OCI-LY3 (cell line): ENCODE results near the gene ANAPC13.

Experiments used
- H2AFZ ChIP-seq: fragments of 200-600, 300-600 bp; shearing (Covaris generic); 2 replicates; pipeline ENCODE4 v1.6.0; 2014; ENCODE audit warnings: antibody characterized with exemption, low read depth, low read length
- H3K27ac ChIP-seq: fragments of 200-600, 300-600 bp; sonication (generic); 2 replicates; pipeline ENCODE4 v1.5.1; 2014; ENCODE audit warnings: mild to moderate bottlenecking, low read length, moderate library complexity, mixed read lengths
- H3K27me3 ChIP-seq: fragments of 200-600, 300-600 bp; sonication (generic); 2 replicates; pipeline ENCODE4 v1.6.1; 2014; ENCODE audit warnings: low read depth, low read length, mixed read lengths
- H3K36me3 ChIP-seq: fragments of 200-600, 300-600 bp; sonication (generic); replicated peaks from 2 replicates; pipeline ENCODE3; 2014; ENCODE audit warnings: low read depth, low read length, mixed read lengths
- H3K4me1 ChIP-seq: fragments of 300-600, 200-600 bp; sonication (generic); 2 replicates; pipeline ENCODE4 v1.6.1; 2014; ENCODE audit warnings: low read length, mixed read lengths
- H3K4me2 ChIP-seq: fragments of 200-600, 300-600 bp; sonication (generic); 2 replicates; pipeline ENCODE4 v1.6.1; 2014; ENCODE audit warnings: low read length, mixed read lengths
- H3K4me3 ChIP-seq: fragments of 300-600, 200-600 bp; sonication (generic); 2 replicates; pipeline ENCODE4 v1.5.1; 2014; ENCODE audit warnings: antibody characterized with exemption, mild to moderate bottlenecking, low read length, moderate library complexity
- H3K79me2 ChIP-seq: fragments of 300-600, 200-600 bp; shearing (Covaris generic); 2 replicates; pipeline ENCODE4 v1.6.1; 2014; ENCODE audit warnings: mild to moderate bottlenecking, low read length, mixed read lengths
- H3K9ac ChIP-seq: fragments of 300-600, 200-600 bp; shearing (Covaris generic); 2 replicates; pipeline ENCODE4 v1.6.0; 2014; ENCODE audit warnings: mild to moderate bottlenecking, low read length, moderate library complexity
- H3K9me3 ChIP-seq: fragments of 200-600, 300-600 bp; shearing (Covaris generic); 2 replicates; pipeline ENCODE4 v1.6.1; 2014; ENCODE audit warnings: low read length, mixed read lengths; ENCODE audit not compliant: insufficient read depth
- H4K20me1 ChIP-seq: fragments of 200-600, 300-600 bp; sonication (generic); 2 replicates; pipeline ENCODE4 v1.6.1; 2016; ENCODE audit warnings: low read length, mixed read lengths; ENCODE audit not compliant: insufficient read depth
- CTCF ChIP-seq: fragments of 200-600, 300-600 bp; sonication (generic); IDR thresholded peaks from 2 replicates; pipeline ENCODE4 v1.5.1; 2014; ENCODE audit warnings: antibody characterized with exemption, low read length, low read depth
- EZH2phosphoT487 ChIP-seq: fragments of 200-600 bp; shearing (Covaris generic); IDR thresholded peaks from 2 replicates; pipeline ENCODE4 v1.6.1; 2018; ENCODE audit warnings: antibody characterized with exemption, mixed run types, low read depth

Gene ANAPC13

GRCh38 chr3:134495980-134496379 lies 10.2 kb upstream of the ANAPC13 start:
- H3K79me2 ChIP-seq: peaks cover 74% of the 10 kb centered on the region
- no peak overlapping the region for H3K27ac ChIP-seq
- TF ChIP-seq EZH2phosphoT487: no peak
- no peak for TF ChIP-seq CTCF

GRCh38 chr3:134494495-134494894 lies 8.7 kb upstream of the ANAPC13 start:
- TF ChIP-seq EZH2phosphoT487 (no peak), CTCF (no peak)
- Histone ChIP-seq H3K4me1 (peaks cover 7% of the 10 kb centered on the region), H3K36me3 (peaks cover 22% of the 10 kb centered on the region), H4K20me1 (peaks cover 40% of the 10 kb centered on the region; the same call in 1 of the 2 replicates), H2AFZ (no peak overlapping the region), H3K4me2 (no peak overlapping the region), H3K27me3 (no peaks in the 10 kb centered on the region), H3K27ac (no peak overlapping the region), H3K4me3 (no peak overlapping the region), H3K9me3 (no peaks in the 10 kb centered on the region), H3K79me2 (peaks cover 76% of the 10 kb centered on the region), H3K9ac (no peak overlapping the region)

More at GRCh38 chr3:134495980-134496379, 10.2 kb upstream of the ANAPC13 start:
- no peaks in the 10 kb centered on the region for H3K9me3 ChIP-seq
- H3K4me3 ChIP-seq: no peak overlapping the region
- no peak overlapping the region for H3K4me2 ChIP-seq
- H3K4me1 ChIP-seq: peaks cover 7% of the 10 kb centered on the region
- H2AFZ ChIP-seq: no peak overlapping the region
- H3K27me3 ChIP-seq: no peaks in the 10 kb centered on the region
- H3K36me3 ChIP-seq: peaks cover 24% of the 10 kb centered on the region
- H3K9ac ChIP-seq: no peak overlapping the region
- H4K20me1 ChIP-seq: peaks cover 36% of the 10 kb centered on the region; the same call in 1 of the 2 replicates

GRCh38 chr3:134487406-134487805 lies 1.6 kb upstream of the ANAPC13 start:
- Histone ChIP-seq H3K4me2 (peak overlapping the region; percentile 81), H3K27ac (peak overlapping the region; percentile 78)

GRCh38 chr3:134486577-134487041 lies 824 bp upstream of the ANAPC13 start:
- Histone ChIP-seq H3K9me3 (no peaks in the 10 kb centered on the region), H4K20me1 (peaks cover 17% of the 10 kb centered on the region), H2AFZ (no peak overlapping the region; the same call in 1 of the 2 replicates), H3K4me2 (peak overlapping the region; percentile 81), H3K9ac (peak overlapping the region; percentile 96), H3K36me3 (peaks cover 4% of the 10 kb centered on the region), H3K79me2 (peaks cover 73% of the 10 kb centered on the region), H3K4me3 (peak overlapping the region; percentile 91), H3K27me3 (no peaks in the 10 kb centered on the region), H3K4me1 (peaks cover 16% of the 10 kb centered on the region), H3K27ac (peak overlapping the region; percentile 78)
- no peak for TF ChIP-seq CTCF
- no peak for TF ChIP-seq EZH2phosphoT487

More at GRCh38 chr3:134487406-134487805, 1.6 kb upstream of the ANAPC13 start:
- peaks cover 3% of the 10 kb centered on the region for H3K36me3 ChIP-seq
- no peaks in the 10 kb centered on the region for H3K9me3 ChIP-seq
- peaks cover 16% of the 10 kb centered on the region for H3K4me1 ChIP-seq
- H3K79me2 ChIP-seq: peaks cover 78% of the 10 kb centered on the region
- no peak overlapping the region for H2AFZ ChIP-seq
- TF ChIP-seq EZH2phosphoT487 (no peak), CTCF (no peak)
- H3K9ac ChIP-seq: peak overlapping the region; percentile 96
- peak overlapping the region; percentile 91 for H3K4me3 ChIP-seq
- no peaks in the 10 kb centered on the region for H3K27me3 ChIP-seq
- peaks cover 21% of the 10 kb centered on the region for H4K20me1 ChIP-seq
